GM18498 (cell line): Measurements from ENCODE around the gene ZKSCAN1.

Experiments used
- ATAC-seq: cut with Tn5 transposase; IDR thresholded peaks from one replicate; pipeline ENCODE4 v1.9.1; 2021; ENCODE audit warnings: mild to moderate bottlenecking, moderate library complexity; ENCODE audit not compliant: unreplicated experiment

ZKSCAN1 gene

GRCh38 chr7:100034871-100035510, 19.6 kb downstream of the ZKSCAN1 start:
- ATAC-seq = no peak

- no peak for ATAC-seq
These were observed 20.5 kb downstream of the ZKSCAN1 start for GRCh38 chr7:100035876-100036275.

GRCh38 chr7:100038326-100038725, 22.9 kb downstream of the ZKSCAN1 start:
- ATAC-seq = no peak

- ATAC-seq = no peak
These were observed 25.2 kb downstream of the ZKSCAN1 start for GRCh38 chr7:100040575-100040974.

- ATAC-seq = no peak
These were observed 29.3 kb downstream of the ZKSCAN1 start for GRCh38 chr7:100044718-100045117.

GRCh38 chr7:100048680-100049079, 33.3 kb downstream of the ZKSCAN1 start:
- no peak for ATAC-seq

GRCh38 chr7:100049441-100050291, 34.3 kb downstream of the ZKSCAN1 start, which contains the start of gene ZSCAN21:
Gene ZSCAN21 (plus strand): TSS chr7:100049774. CDS start chr7:100057007, 7,233 bp downstream.
- ATAC-seq = peak; percentile 92

- no peak for ATAC-seq
These were observed 36.2 kb downstream of the ZKSCAN1 start for GRCh38 chr7:100051611-100052010.

GRCh38 chr7:100053215-100053614, 37.8 kb downstream of the ZKSCAN1 start:
- ATAC-seq = no peak

GRCh38 chr7:100057006-100057405, 41.6 kb downstream of the ZKSCAN1 start:
- ATAC-seq = no peak

GRCh38 chr7:100059251-100059739, 43.9 kb downstream of the ZKSCAN1 start:
- no peak for ATAC-seq

GRCh38 chr7:100061518-100062193, 46.3 kb downstream of the ZKSCAN1 start:
- no peak for ATAC-seq

- no peak for ATAC-seq
These were observed 48.0 kb downstream of the ZKSCAN1 start for GRCh38 chr7:100063376-100063775.

GRCh38 chr7:100064162-100064561, 48.8 kb downstream of the ZKSCAN1 start:
- ATAC-seq = no peak

GRCh38 chr7:100065452-100066186, 50.2 kb downstream of the ZKSCAN1 start:
- ATAC-seq = no peak

- ATAC-seq = no peak
These were observed 51.6 kb downstream of the ZKSCAN1 start for GRCh38 chr7:100066953-100067352.

GRCh38 chr7:100069991-100070390, 54.6 kb downstream of the ZKSCAN1 start:
- ATAC-seq = no peak

- no peak for ATAC-seq
These were observed 55.8 kb downstream of the ZKSCAN1 start for GRCh38 chr7:100071018-100071723.

GRCh38 chr7:100072462-100072861, 57.1 kb downstream of the ZKSCAN1 start:
- ATAC-seq = no peak

- ATAC-seq = no peak
These were observed 59.4 kb downstream of the ZKSCAN1 start for GRCh38 chr7:100074841-100075240.
